GM12878 (cell line): ENCODE results near the gene ULK4. TPM values are rescaled to one million over a fixed set of nuclear protein-coding genes. Genes with fewer than 3 reads are reported as not detected.
A peak's percentile ranks its signal among the peaks of the same experiment; 100 is the strongest.

Source experiments
- ATAC-seq: fragments of 200-7000 bp; cut with Tn5 transposase; 3 replicates; pipeline ENCODE4 v1.9.1; 2020; ENCODE audit warnings: mild to moderate bottlenecking, moderate library complexity
- BruUV-seq: library from RNA; stranded (reverse); fragments of 400-500 nt; replicated peaks from 2 replicates; lab custom pipeline; 2021; lab: Mats Ljungman, UMichigan
- CTCF ChIA-PET: fragments of 300-600 bp; sonication (Branson Sonifier 250); formaldehyde crosslinking; extraction: SDS; loops from one replicate; lab custom pipeline; 2021; ENCODE audit warnings: inconsistent platforms; lab: Yijun Ruan, JAX
- POLR2A ChIA-PET: fragments of 350-600 bp; formaldehyde crosslinking; extraction: SDS; loops from one replicate; lab custom pipeline; 2021; ENCODE audit warnings: inconsistent platforms; lab: Charles Lee
- RAD21 ChIA-PET: fragments of 300-600 bp; sonication (Branson Sonifier 250); formaldehyde crosslinking; loops from one replicate; lab custom pipeline; 2023; ENCODE audit warnings: antibody characterized with exemption; ENCODE audit not compliant: unreplicated experiment; lab: Charles Lee
- SMC1A ChIA-PET: fragments of 300-600 bp; sonication (Branson Sonifier 250); formaldehyde crosslinking; loops from one replicate; lab custom pipeline; 2023; ENCODE audit not compliant: unreplicated experiment, uncharacterized antibody; lab: Charles Lee
- DNase-seq: peaks from one replicate; pipeline ENCODE4 v3.0.0-alpha.2; 2011; ENCODE audit warnings: low read depth, low spot score
- FAIRE-seq: peaks from 3 replicates; lab custom pipeline; 2011; peaks lifted over from hg19 to GRCh38; lab: Jason Lieb, UNC
- H2AFZ ChIP-seq: 2 replicates; pipeline ENCODE4 v1.6.0; 2011; ENCODE audit warnings: low read depth, low read length, control low read depth; ENCODE audit not compliant: control insufficient read depth
- H3K27ac ChIP-seq: 2 replicates; pipeline ENCODE4 v1.5.1; 2011; ENCODE audit warnings: control low read depth; ENCODE audit not compliant: control insufficient read depth, insufficient read depth
- H3K27me3 ChIP-seq, 2 experiments: replicated peaks in 1 of 2; 2 replicates each; pipeline versions ENCODE4 v1.6.0 to v1.6.1; 2011; ENCODE audit warnings: low read length in 1 of 2; ENCODE audit not compliant: control insufficient read depth in 2 of 2, insufficient read depth in 2 of 2
- H3K36me3 ChIP-seq, 2 experiments: 2 replicates each; pipeline ENCODE4 v1.5.1; 2011; ENCODE audit warnings: low read length in 1 of 2; ENCODE audit not compliant: control insufficient read depth in 2 of 2, insufficient read depth in 2 of 2
- H3K4me1 ChIP-seq: 2 replicates; pipeline ENCODE4 v1.6.1; 2011; ENCODE audit warnings: mild to moderate bottlenecking, low read length, moderate library complexity, mixed read lengths; ENCODE audit not compliant: control insufficient read depth, insufficient read depth
- H3K4me2 ChIP-seq: 2 replicates; pipeline ENCODE4 v1.6.0; 2011; ENCODE audit warnings: control low read depth; ENCODE audit not compliant: control insufficient read depth, insufficient read depth
- H3K4me3 ChIP-seq: fragments of 200-600 bp; sonication (generic); 2 replicates; pipeline ENCODE4 v1.5.1; 2016
- H3K79me2 ChIP-seq: 2 replicates; pipeline ENCODE4 v1.6.0; 2011; ENCODE audit warnings: low read length; ENCODE audit not compliant: control insufficient read depth, insufficient read depth
- H3K9ac ChIP-seq: 2 replicates; pipeline ENCODE4 v1.8.0; 2011; ENCODE audit warnings: low read length, control low read depth, mixed read lengths; ENCODE audit not compliant: control insufficient read depth, insufficient read depth
- H3K9me3 ChIP-seq: replicated peaks from 3 replicates; pipeline ENCODE4 v1.5.1; 2011; ENCODE audit warnings: mild to moderate bottlenecking, low read length; ENCODE audit not compliant: control insufficient read depth, insufficient read depth
- H4K20me1 ChIP-seq: 2 replicates; pipeline ENCODE4 v1.6.0; 2011; ENCODE audit not compliant: control insufficient read depth, insufficient read depth
- CREB1 ChIP-seq: IDR thresholded peaks from 2 replicates; pipeline ENCODE4 v1.6.1; 2012; ENCODE audit warnings: low read depth, mild to moderate bottlenecking, inconsistent platforms
- CREM ChIP-seq: IDR thresholded peaks from 2 replicates; pipeline ENCODE4 v1.6.1; 2014; ENCODE audit warnings: antibody characterized with exemption, low read depth
- HDAC6 ChIP-seq: fragments of 200-600 bp; sonication (generic); IDR thresholded peaks from one replicate; pipeline ENCODE4 v1.8.0; 2017; ENCODE audit warnings: antibody characterized with exemption; ENCODE audit not compliant: unreplicated experiment
- NKRF ChIP-seq: fragments of 450-650 bp; conservative IDR thresholded peaks from 2 replicates; pipeline ENCODE4 v1.6.1; 2017; ENCODE audit warnings: mild to moderate bottlenecking, moderate library complexity
- REST ChIP-seq: IDR thresholded peaks from 2 replicates; pipeline ENCODE4 v1.6.1; 2012; ENCODE audit warnings: mild to moderate bottlenecking, low read depth, low read length
- RUNX3 ChIP-seq: IDR thresholded peaks from 2 replicates; pipeline ENCODE4 v1.6.1; 2012; ENCODE audit warnings: low read length, inconsistent platforms
- SMAD1 ChIP-seq: fragments of 450-650 bp; IDR thresholded peaks from 2 replicates; pipeline ENCODE4 v1.6.1; 2018; ENCODE audit warnings: mild to moderate bottlenecking, low read depth; ENCODE audit not compliant: partially characterized antibody
- YY1 ChIP-seq: IDR thresholded peaks from 2 replicates; pipeline ENCODE4 v1.6.1; 2011; ENCODE audit warnings: low read depth, mild to moderate bottlenecking, low read length
- WGBS: methylation state at CpG from one replicate; pipeline ENCODE4 v1.1.6; 2016; ENCODE audit warnings: low lambda C conversion rate; ENCODE audit not compliant: insufficient replicate concordance, insufficient coverage; ENCODE audit errors: missing lambda C conversion rate; 5-methylcytosine and 5-hydroxymethylcytosine counted together
- in situ Hi-C: fragments of 300-500 bp; cut with MboI; formaldehyde crosslinking; loops from 9 replicates; pipeline ENCODE4 v1.14.3; 2018; ENCODE audit warnings: mixed read lengths
- intact Hi-C: fragments of 100-400 bp; cut with micrococcal nuclease; formaldehyde crosslinking; loops from one replicate; pipeline ENCODE4 v1.14.2; 2022; ENCODE audit not compliant: unreplicated experiment
- polyA plus RNA-seq, 11 experiments: library from polyadenylated mRNA; depleted of rRNA in 4 of 11; unstranded in 6 of 11; stranded (reverse) in 5 of 11; fragments of >200 nt; fragmentation: Nextera tagmentation in 4 of 11; fragmentation: Illumina TruSeq in 1 of 11; extraction: Ambion mirVana in 4 of 11; extraction: Trizol in 1 of 11; gene quantifications; 1 replicate in 1 of 11; 2 replicates in 10 of 11; pipeline versions ENCODE4 v1.2.1 to v1.2.3, GENCODE V29; 2011 to 2016; ENCODE audit warnings: inconsistent platforms in 2 of 11, missing spikeins in 2 of 11, low read depth in 1 of 11
- total RNA-seq, 4 experiments: library from RNA; depleted of rRNA in 3 of 4; stranded (reverse); fragments of >200 nt in 3 of 4; fragmentation: Illumina TruSeq in 1 of 4; extraction: Trizol in 1 of 4; gene quantifications; 2 replicates each; pipeline versions ENCODE4 v1.2.1 to v1.2.3, GENCODE V29; 2013 to 2021

ULK4 gene
- total and polyA plus RNA-seq, 10 of the 15 experiments (the other 5 are each of a cell fraction or from before 2014, with no cell fraction given) = 3.5 to 7.6 (median 6.3) TPM

GRCh38 chr3:41960826-41961750 is 815 bp downstream of the ULK4 start:
- H4K20me1 ChIP-seq = no peaks in the 10 kb centered on the region
- H2AFZ ChIP-seq = peak overlapping the region; percentile 97
- H3K27me3 ChIP-seq = no peaks in the 10 kb centered on the region
- peak overlapping the region; percentile 68 for H3K9ac ChIP-seq
- H3K4me3 ChIP-seq = peak overlapping the region; percentile 86
- H3K27ac ChIP-seq = peak overlapping the region; percentile 61
- POLR2A ChIA-PET = interaction anchor here (1.6 kb wide), 1 partner anchor 54 kb away, joined by 6 read pairs; no protein-coding TSS in a partner anchor
- WGBS = 1% methylated on average over 44 of the region's 45 CpGs
- ATAC-seq (peak; percentile 49), FAIRE-seq (no peak), DNase-seq (no peak)
- intact Hi-C loops = loop anchor here (5.0 to 10.0 kb wide), 2 partner anchors 136 to 234 kb away; no protein-coding TSS in a partner anchor
- in situ Hi-C loops = no loop called here
- RAD21 ChIA-PET = interaction anchor here (0.6 to 1.6 kb wide), 10 partner anchors 51 to 142 kb away, joined by 3 to 9 read pairs (median 4); no protein-coding TSS in a partner anchor
- H3K4me2 ChIP-seq = peak overlapping the region; percentile 98
- CTCF ChIA-PET = interaction anchor here (1.0 to 1.7 kb wide), 3 partner anchors 52 to 139 kb away, joined by 4 to 10 read pairs (median 4); no protein-coding TSS in a partner anchor
- no peaks in the 10 kb centered on the region for H3K4me1 ChIP-seq
- SMC1A ChIA-PET = interaction anchor here (0.8 to 2.4 kb wide), 7 partner anchors 54 to 330 kb away, joined by 3 to 9 read pairs (median 4); no protein-coding TSS in a partner anchor
- H3K79me2 ChIP-seq = peaks cover 3% of the 10 kb centered on the region
- TF ChIP-seq YY1 (peak; percentile 17; the same call in 1 of the 2 replicates), CREB1 (peak; percentile 41; the same call in 1 of the 2 replicates), CREM (no peak), SMAD1 (no peak), RUNX3 (0 out of 2 replicates have a peak, but pooled peaks have one; percentile 27), REST (no peak), HDAC6 (peak; percentile 71), NKRF (no peak)
- no peaks in the 10 kb centered on the region for H3K9me3 ChIP-seq
- TSS peak; percentile 79 for BruUV-seq
- H3K36me3 ChIP-seq = no peaks in the 10 kb centered on the region
